Ovary (tissue), 9 donors: ENCODE results near the gene APOA1. TPM values are rescaled to one million over a fixed set of nuclear protein-coding genes. Genes with fewer than 3 reads are reported as not detected.
"Not testable (repeated sequence)": the region's sequence is repeated elsewhere in the genome, so short reads cannot be mapped to it uniquely, and the experiment has no call there.

Experiments used
- DNase-seq, 5 donors: peaks; one replicate each; pipeline ENCODE4 v3.0.0-alpha.2; 2019 to 2020
- H3K27ac ChIP-seq, 2 donors: fragments of 200-600 bp; one replicate each; pipeline versions ENCODE4 v1.5.1 to v1.8.0; 2019 to 2022
- H3K27me3 ChIP-seq: fragments of 200-600 bp; one replicate; pipeline ENCODE4 v1.8.0; 2022
- H3K36me3 ChIP-seq: fragments of 200-600 bp; sonication (generic); one replicate; pipeline ENCODE4 v1.5.1; 2019
- H3K4me1 ChIP-seq: one replicate; pipeline ENCODE4 v1.8.1; 2013; ENCODE audit warnings: mild to moderate bottlenecking, moderate library complexity; ENCODE audit not compliant: insufficient read depth
- H3K4me3 ChIP-seq: fragments of 200-600 bp; sonication (generic); one replicate; pipeline ENCODE4 v1.5.1; 2017
- H3K9me3 ChIP-seq, 2 donors: fragments of 200-600 bp in 1 of 2; sonication (generic) in 1 of 2; one replicate each; pipeline versions ENCODE4 v1.5.1 to v1.8.1; 2013 to 2019; ENCODE audit warnings: mild to moderate bottlenecking in 1 of 2, moderate library complexity in 1 of 2
- EP300 ChIP-seq: sonication (generic); formaldehyde crosslinking; IDR thresholded peaks from one replicate; pipeline ENCODE4 v1.6.1; 2017; ENCODE audit warnings: antibody characterized with exemption
- POLR2A ChIP-seq: fragments of 450-650 bp; IDR thresholded peaks from one replicate; pipeline ENCODE4 v1.6.1; 2017; ENCODE audit warnings: antibody characterized with exemption, mild to moderate bottlenecking, moderate library complexity
- WGBS, 3 donors: extraction: QIAGEN DNeasy Blood & Tissue Kit in 1 of 3; methylation state at CpG; one replicate each; pipeline versions ENCODE4 v1.1.5 to v1.1.7; 2013 to 2017; 5-methylcytosine and 5-hydroxymethylcytosine counted together
- intact Hi-C, 4 donors: fragments of 100-400 bp; cut with DNase I; formaldehyde crosslinking; loops; one replicate each; pipeline versions ENCODE4 v1.11.0 to v1.15.1; 2022 to 2023
- polyA plus RNA-seq, 2 donors: library from polyadenylated mRNA; stranded (reverse); fragments of 200-250 nt in 1 of 2; fragments of 350-450 nt in 1 of 2; fragmentation: Illumina TruSeq in 1 of 2; extraction: RNeasy Lipid Tissue Mini Kit (QIAGEN cat#74804) in 1 of 2; gene quantifications; one replicate each; pipeline ENCODE4 v1.2.3, GENCODE V29; 2013 to 2014
- total RNA-seq, 7 donors: library from RNA; depleted of rRNA in 2 of 7; stranded (reverse); fragments of >200 nt in 2 of 7; fragmentation: NEBNext Ultra II Directional in 3 of 7; extraction: Animal tissue kit (Norgen Biotek cat#: 25700) in 3 of 7; gene quantifications; one replicate each; pipeline versions ENCODE4 v1.1.0 to v1.2.4, GENCODE V29; 2016 to 2023
- TF ChIP-seq, protein P1 (sequence below), 3 donors: fragments of 450-650 bp in 2 of 3; fragments of 200-600 bp in 1 of 3; IDR thresholded peaks; one replicate each; pipeline versions ENCODE4 v1.5.1 to v1.8.0; 2016 to 2022; ENCODE audit warnings: antibody characterized with exemption in 3 of 3, mild to moderate bottlenecking in 1 of 3
- donor health status: DM: no; HTN: no; CAD: no; lungs with moderate emphysema.
- donor health status: DM: no; HTN: no; CAD: no.
- donor health status: Bipolar disorder and iron deficiency.
- donor health status: DM: yes; HTN: yes; CAD: no.
- donor health status: DM: no; HTN: no; CAD: no.
- donor health status: DM: yes; HTN: yes; CAD: no.

The APOA1 gene
- total and polyA plus RNA-seq, 9 donors, result 5.3 to 42.8 (median 19.0) TPM

DNA sequence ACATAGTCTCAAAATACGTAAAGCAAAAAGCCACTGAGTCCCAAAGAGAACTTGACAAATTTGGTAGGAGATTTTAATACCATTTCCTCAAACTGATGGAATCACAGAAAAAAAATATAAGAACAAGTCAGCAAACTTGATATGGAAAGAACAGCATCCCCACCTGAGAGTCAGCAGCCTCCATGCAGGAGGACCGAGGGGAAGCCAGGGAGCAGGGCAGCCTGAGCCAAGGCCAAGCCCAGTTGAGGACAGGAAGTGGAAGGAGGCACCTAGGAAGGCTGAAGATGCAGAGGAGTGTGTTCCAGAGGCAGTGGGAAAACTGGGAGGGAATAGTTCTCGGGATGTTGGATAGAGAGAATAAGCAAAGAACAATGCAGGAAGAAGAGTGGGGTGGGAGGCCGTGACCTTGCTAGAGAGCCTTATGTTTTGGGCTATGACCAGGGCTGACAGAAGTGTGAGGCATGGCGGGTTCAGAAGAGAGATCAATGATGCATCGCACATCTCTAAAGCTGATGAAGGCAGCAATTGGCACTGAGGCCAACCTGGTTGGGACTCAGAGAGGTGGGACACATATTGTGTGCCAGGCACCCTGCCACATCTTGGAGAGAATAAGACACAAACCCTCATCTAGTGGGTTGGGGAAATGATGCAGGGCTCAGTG is 29.7 kb downstream of the APOA1 start:
- no peaks in the 10 kb centered on the region for H3K27me3 ChIP-seq
- WGBS, 3 donors, result 90 to 91% (median 91%) methylated on average over 6 of the region's 6 CpGs
- no peaks in the 10 kb centered on the region for H3K36me3 ChIP-seq
- H3K4me1 ChIP-seq, result no peaks in the 10 kb centered on the region
- H3K4me3 ChIP-seq, result no peak overlapping the region
- H3K9me3 ChIP-seq, result no peaks in the 10 kb centered on the region
- no peak overlapping the region for H3K27ac ChIP-seq
- intact Hi-C loops, result no loop called here
- DNase-seq, result no peak
- TF ChIP-seq, protein P1, sequence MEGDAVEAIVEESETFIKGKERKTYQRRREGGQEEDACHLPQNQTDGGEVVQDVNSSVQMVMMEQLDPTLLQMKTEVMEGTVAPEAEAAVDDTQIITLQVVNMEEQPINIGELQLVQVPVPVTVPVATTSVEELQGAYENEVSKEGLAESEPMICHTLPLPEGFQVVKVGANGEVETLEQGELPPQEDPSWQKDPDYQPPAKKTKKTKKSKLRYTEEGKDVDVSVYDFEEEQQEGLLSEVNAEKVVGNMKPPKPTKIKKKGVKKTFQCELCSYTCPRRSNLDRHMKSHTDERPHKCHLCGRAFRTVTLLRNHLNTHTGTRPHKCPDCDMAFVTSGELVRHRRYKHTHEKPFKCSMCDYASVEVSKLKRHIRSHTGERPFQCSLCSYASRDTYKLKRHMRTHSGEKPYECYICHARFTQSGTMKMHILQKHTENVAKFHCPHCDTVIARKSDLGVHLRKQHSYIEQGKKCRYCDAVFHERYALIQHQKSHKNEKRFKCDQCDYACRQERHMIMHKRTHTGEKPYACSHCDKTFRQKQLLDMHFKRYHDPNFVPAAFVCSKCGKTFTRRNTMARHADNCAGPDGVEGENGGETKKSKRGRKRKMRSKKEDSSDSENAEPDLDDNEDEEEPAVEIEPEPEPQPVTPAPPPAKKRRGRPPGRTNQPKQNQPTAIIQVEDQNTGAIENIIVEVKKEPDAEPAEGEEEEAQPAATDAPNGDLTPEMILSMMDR (IDR thresholded peaks at IDR 0.05), result no peak
- no peak for TF ChIP-seq EP300
- no peak for TF ChIP-seq POLR2A

DNA sequence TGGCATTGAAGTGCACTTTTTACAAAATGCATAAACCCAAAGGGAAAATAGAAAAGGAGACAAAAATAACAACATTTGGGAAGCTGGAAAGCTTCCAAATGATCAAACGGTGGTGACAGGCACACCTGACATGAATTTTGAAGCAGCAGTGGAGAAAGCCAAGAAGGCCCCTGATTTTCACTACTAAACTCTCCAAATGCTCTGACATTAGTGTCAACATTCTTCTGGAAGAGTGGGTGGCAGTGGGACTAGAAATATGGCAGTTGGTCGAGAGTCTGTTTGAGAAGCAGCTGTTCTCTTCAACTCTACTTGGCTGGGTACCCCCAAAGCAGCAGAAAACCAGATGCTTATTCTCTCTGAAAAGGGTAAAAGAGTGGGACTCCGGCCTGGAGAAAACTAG is 33.4 kb downstream of the APOA1 start:
- TF ChIP-seq, protein P1 (IDR thresholded peaks at IDR 0.05), result no peak
- TF ChIP-seq EP300, result no peak
- no peak for TF ChIP-seq POLR2A
- Histone ChIP-seq H3K36me3 (no peaks in the 10 kb centered on the region), H3K27ac (no peak overlapping the region), H3K9me3 (no peaks in the 10 kb centered on the region), H3K27me3 (no peaks in the 10 kb centered on the region), H3K4me1 (no peaks in the 10 kb centered on the region), H3K4me3 (no peak overlapping the region)
- intact Hi-C loops, result no loop called here
- no peak for DNase-seq
- 59 to 61% (median 59%) methylated on average over 3 of the region's 3 CpGs for WGBS, 3 donors

DNA sequence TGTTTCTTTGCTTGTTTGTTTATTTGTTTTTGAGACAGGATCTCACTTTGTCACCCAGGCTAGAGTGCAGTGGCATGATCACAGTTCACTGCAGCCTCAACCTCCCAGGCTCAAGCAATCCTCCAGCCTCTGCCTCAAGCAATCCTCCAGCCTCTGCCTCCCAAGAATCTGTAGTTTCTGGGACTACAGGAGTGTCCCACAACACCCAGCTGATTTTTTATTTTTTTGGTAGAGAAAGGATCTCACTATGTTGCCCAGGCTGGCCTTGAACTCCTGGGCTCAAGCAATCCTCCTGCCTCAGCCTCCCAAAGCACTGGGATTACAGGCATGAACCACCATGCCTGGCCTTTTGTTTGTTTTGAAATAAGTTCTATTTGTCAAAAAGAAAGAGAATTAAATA is 35.8 kb downstream of the APOA1 start:
- H3K36me3 ChIP-seq, DNase-seq, H3K9me3 ChIP-seq, H3K27ac ChIP-seq, H3K4me1 ChIP-seq, H3K27me3 ChIP-seq, H3K4me3 ChIP-seq, intact Hi-C loops: not testable (repeated sequence)

DNA sequence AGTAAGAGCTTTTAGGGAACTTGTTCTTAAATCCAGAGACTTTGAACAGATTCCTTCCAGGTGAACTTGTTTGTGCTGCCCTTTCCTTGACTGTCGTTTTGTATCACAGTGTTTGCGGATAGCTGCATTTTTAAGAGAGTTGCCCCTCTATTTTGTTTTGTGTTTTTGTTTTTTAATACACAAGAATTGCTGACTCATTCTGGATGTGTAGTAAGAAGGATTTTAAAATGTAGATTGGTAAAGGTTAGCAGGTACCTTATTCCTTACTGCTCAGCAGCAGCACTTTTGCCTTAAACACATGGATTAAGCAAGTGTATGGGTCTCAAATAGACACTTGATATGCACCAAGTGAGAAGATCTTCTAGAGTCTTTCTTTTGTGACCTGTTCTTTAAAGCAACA is 36.8 kb downstream of the APOA1 start:
- no peaks in the 10 kb centered on the region for H3K9me3 ChIP-seq
- no peaks in the 10 kb centered on the region for H3K27me3 ChIP-seq
- DNase-seq, result no peak
- intact Hi-C loops, result no loop called here
- WGBS, 3 donors, result 75 to 88% (median 76%) methylated on average over 2 of the region's 2 CpGs
- TF ChIP-seq EP300, result no peak
- TF ChIP-seq, protein P1 (IDR thresholded peaks at IDR 0.05), result no peak
- TF ChIP-seq POLR2A, result no peak
- no peak overlapping the region for H3K4me3 ChIP-seq
- H3K27ac ChIP-seq, result no peak overlapping the region
- no peaks in the 10 kb centered on the region for H3K4me1 ChIP-seq
- H3K36me3 ChIP-seq, result no peaks in the 10 kb centered on the region

DNA sequence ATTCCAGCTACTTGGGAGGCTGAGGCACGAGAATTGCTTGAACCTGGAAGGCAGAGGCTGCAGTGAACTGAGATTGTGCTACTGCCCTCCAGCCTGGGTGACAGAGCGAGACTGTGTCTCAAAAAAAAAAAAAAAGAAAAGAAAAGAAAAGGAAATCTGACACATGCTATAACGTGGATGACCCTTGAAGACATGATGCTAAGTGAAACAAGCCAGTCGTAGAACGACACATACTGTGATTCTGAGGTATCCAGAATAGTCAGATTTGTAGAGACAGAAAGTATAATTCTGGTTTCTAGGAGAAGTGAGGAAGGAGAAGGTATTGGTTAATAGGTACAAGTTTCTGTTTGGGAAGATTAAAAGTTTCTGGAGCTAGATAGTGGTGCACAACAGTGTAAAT is 39.1 kb downstream of the APOA1 start:
- TF ChIP-seq POLR2A (no peak), EP300 (no peak)
- TF ChIP-seq, protein P1 (IDR thresholded peaks at IDR 0.05), result no peak
- DNase-seq, result no peak
- no peaks in the 10 kb centered on the region for H3K4me1 ChIP-seq
- H3K36me3 ChIP-seq, result no peaks in the 10 kb centered on the region
- intact Hi-C loops, result loop anchor here in 1 of 4 donors (10.0 kb wide), 1 partner anchor 426 kb away; no protein-coding TSS in a partner anchor
- H3K4me3 ChIP-seq, result no peak overlapping the region
- no peak overlapping the region for H3K27ac ChIP-seq
- no peaks in the 10 kb centered on the region for H3K27me3 ChIP-seq
- WGBS, 3 donors, result 82 to 86% (median 84%) methylated on average over 5 of the region's 5 CpGs
- H3K9me3 ChIP-seq, result no peaks in the 10 kb centered on the region
